Measurements from ENCODE around the gene SCLT1.

Gene SCLT1

DNA sequence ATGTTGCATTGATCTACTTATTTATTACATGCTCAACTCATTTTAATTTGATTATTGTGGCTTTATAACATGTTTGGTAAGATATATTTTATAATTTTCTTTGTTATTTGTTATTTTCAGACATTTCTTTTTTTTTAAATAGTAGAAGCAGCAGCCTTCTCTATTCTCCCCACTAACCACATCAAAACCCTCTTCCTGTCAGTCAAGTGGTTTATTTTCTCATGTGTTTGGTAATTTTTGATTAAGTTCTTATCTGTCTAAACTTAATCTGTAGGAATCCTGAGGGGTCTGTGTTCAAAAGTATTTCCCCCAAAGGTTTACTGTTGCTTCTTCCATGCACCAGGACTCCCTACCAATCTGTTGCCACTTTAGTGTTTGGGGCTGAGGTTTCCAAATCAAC lies 131.9 kb downstream of the SCLT1 start:
- no peak for TF ChIP-seq EP300 (IDR thresholded peaks at IDR 0.05; ENCODE audit: borderline replicate concordance)
- TF ChIP-seq RAD21 (IDR thresholded peaks at IDR 0.05; ENCODE audit: low read depth), result no peak
- TF ChIP-seq NFIC (IDR thresholded peaks at IDR 0.05), result no peak

DNA sequence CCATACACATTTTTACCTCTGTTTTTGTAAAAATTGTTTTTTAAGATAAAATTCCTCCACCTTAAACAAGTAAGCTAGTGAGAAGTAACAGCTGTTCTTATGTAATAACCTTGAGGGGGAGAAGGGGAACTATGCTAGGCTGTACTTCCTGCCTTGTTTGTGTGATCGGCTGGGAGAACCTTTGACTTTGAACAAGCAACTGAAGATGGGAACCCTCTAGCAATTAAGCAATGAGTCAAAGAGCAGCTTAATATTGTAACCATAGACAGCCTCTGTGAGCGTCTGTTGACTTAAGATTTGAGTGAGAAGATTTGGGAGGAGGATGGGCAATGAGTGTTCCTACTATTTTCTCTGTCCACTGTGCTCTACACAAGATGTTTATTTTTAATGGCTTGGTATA lies 135.1 kb downstream of the SCLT1 start:
- no peak for TF ChIP-seq ZBTB7A (IDR thresholded peaks at IDR 0.05; ENCODE audit: low read depth)
- no peak for TF ChIP-seq TEAD4 (IDR thresholded peaks at IDR 0.05)
- no peak for TF ChIP-seq CREB1 (IDR thresholded peaks at IDR 0.05; ENCODE audit: low read depth)
- no peak for TF ChIP-seq EGR1 (IDR thresholded peaks at IDR 0.05)
- TF ChIP-seq, protein P1, sequence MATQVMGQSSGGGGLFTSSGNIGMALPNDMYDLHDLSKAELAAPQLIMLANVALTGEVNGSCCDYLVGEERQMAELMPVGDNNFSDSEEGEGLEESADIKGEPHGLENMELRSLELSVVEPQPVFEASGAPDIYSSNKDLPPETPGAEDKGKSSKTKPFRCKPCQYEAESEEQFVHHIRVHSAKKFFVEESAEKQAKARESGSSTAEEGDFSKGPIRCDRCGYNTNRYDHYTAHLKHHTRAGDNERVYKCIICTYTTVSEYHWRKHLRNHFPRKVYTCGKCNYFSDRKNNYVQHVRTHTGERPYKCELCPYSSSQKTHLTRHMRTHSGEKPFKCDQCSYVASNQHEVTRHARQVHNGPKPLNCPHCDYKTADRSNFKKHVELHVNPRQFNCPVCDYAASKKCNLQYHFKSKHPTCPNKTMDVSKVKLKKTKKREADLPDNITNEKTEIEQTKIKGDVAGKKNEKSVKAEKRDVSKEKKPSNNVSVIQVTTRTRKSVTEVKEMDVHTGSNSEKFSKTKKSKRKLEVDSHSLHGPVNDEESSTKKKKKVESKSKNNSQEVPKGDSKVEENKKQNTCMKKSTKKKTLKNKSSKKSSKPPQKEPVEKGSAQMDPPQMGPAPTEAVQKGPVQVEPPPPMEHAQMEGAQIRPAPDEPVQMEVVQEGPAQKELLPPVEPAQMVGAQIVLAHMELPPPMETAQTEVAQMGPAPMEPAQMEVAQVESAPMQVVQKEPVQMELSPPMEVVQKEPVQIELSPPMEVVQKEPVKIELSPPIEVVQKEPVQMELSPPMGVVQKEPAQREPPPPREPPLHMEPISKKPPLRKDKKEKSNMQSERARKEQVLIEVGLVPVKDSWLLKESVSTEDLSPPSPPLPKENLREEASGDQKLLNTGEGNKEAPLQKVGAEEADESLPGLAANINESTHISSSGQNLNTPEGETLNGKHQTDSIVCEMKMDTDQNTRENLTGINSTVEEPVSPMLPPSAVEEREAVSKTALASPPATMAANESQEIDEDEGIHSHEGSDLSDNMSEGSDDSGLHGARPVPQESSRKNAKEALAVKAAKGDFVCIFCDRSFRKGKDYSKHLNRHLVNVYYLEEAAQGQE (IDR thresholded peaks at IDR 0.05; ENCODE audit: low read depth), result no peak
- TF ChIP-seq FOXM1 (IDR thresholded peaks at IDR 0.05; ENCODE audit: borderline replicate concordance, low read depth), result no peak
- TF ChIP-seq NFIC (IDR thresholded peaks at IDR 0.05), result no peak
- TF ChIP-seq YY1 (IDR thresholded peaks at IDR 0.05; ENCODE audit: low read depth), result no peak
- TF ChIP-seq, protein P2, sequence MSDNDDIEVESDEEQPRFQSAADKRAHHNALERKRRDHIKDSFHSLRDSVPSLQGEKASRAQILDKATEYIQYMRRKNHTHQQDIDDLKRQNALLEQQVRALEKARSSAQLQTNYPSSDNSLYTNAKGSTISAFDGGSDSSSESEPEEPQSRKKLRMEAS (IDR thresholded peaks at IDR 0.05), result no peak
- TF ChIP-seq RAD21 (IDR thresholded peaks at IDR 0.05; ENCODE audit: low read depth), result no peak
- TF ChIP-seq TAF1 (IDR thresholded peaks at IDR 0.05; ENCODE audit: low read depth), result no peak
- no peak for TF ChIP-seq EP300 (IDR thresholded peaks at IDR 0.05; ENCODE audit: borderline replicate concordance)
- TF ChIP-seq CEBPB (IDR thresholded peaks at IDR 0.05), result no peak
- TF ChIP-seq, protein P3, sequence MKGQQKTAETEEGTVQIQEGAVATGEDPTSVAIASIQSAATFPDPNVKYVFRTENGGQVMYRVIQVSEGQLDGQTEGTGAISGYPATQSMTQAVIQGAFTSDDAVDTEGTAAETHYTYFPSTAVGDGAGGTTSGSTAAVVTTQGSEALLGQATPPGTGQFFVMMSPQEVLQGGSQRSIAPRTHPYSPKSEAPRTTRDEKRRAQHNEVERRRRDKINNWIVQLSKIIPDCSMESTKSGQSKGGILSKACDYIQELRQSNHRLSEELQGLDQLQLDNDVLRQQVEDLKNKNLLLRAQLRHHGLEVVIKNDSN (IDR thresholded peaks at IDR 0.05), result no peak
- no peak for TF ChIP-seq TCF12 (IDR thresholded peaks at IDR 0.05; ENCODE audit: low read depth)

DNA sequence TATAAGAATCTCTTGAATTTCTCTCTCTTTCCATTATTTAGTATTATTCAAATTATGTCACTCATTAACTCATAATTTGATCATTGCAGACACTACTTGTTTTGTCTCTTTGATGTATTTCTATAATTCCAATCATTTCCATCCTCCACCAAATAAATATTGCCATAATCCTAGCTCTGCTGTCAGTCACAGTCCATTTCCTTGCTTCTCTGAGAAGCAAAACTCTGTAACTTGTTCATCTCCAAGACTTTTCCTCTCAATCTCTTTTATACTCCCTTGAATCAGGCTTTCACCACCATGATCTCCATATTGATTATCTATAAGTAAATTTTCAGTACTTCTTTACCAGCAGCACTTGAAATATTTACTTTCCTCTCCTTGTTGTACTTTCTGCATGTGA lies 135.9 kb downstream of the SCLT1 start:
- TF ChIP-seq, protein P3 (IDR thresholded peaks at IDR 0.05), result no peak
- TF ChIP-seq ZBTB7A (IDR thresholded peaks at IDR 0.05; ENCODE audit: low read depth) (no peak), EGR1 (IDR thresholded peaks at IDR 0.05) (no peak), TEAD4 (IDR thresholded peaks at IDR 0.05) (no peak), CEBPB (IDR thresholded peaks at IDR 0.05) (no peak), YY1 (IDR thresholded peaks at IDR 0.05; ENCODE audit: low read depth) (no peak), FOXM1 (IDR thresholded peaks at IDR 0.05; ENCODE audit: borderline replicate concordance, low read depth) (no peak), EP300 (IDR thresholded peaks at IDR 0.05; ENCODE audit: borderline replicate concordance) (no peak), NFIC (IDR thresholded peaks at IDR 0.05) (no peak), CREB1 (IDR thresholded peaks at IDR 0.05; ENCODE audit: low read depth) (no peak), TAF1 (IDR thresholded peaks at IDR 0.05; ENCODE audit: low read depth) (no peak), RAD21 (IDR thresholded peaks at IDR 0.05; ENCODE audit: low read depth) (no peak), TCF12 (IDR thresholded peaks at IDR 0.05; ENCODE audit: low read depth) (no peak)
- TF ChIP-seq, protein P1 (IDR thresholded peaks at IDR 0.05; ENCODE audit: low read depth), result no peak
- TF ChIP-seq, protein P2 (IDR thresholded peaks at IDR 0.05), result no peak

DNA sequence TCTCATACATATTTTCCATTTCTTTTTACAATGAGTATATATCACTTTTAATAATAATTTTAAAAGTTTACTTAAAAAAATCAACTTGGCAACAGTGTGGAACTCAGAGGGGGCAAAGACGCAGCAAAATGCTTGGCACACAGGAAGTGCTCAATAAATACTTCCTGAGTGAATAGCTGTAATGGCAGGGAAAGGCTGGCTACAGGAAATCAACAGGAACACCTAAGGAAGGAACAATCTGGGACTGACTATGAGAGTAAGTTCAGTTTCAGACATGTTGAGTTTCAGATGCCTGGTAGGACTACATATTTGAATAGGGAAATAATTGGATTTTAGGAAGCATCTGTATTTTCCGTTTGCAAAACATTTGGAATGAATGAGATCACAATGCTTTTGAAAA lies 137.6 kb downstream of the SCLT1 start:
- TF ChIP-seq, protein P2 (IDR thresholded peaks at IDR 0.05), result no peak
- TF ChIP-seq CEBPB (IDR thresholded peaks at IDR 0.05) (no peak), YY1 (IDR thresholded peaks at IDR 0.05; ENCODE audit: low read depth) (no peak), NFIC (IDR thresholded peaks at IDR 0.05) (no peak), TAF1 (IDR thresholded peaks at IDR 0.05; ENCODE audit: low read depth) (no peak), TEAD4 (IDR thresholded peaks at IDR 0.05) (no peak), ZBTB7A (IDR thresholded peaks at IDR 0.05; ENCODE audit: low read depth) (no peak), TCF12 (IDR thresholded peaks at IDR 0.05; ENCODE audit: low read depth) (no peak)
- TF ChIP-seq, protein P1 (IDR thresholded peaks at IDR 0.05; ENCODE audit: low read depth), result no peak

All from Ishikawa (cell line).